DMS 273 treated with DMSO at 0.1 percent for 48 hours (cell line): Measurements from ENCODE around the gene GTF2I.
"Not testable (repeated sequence)": the region's sequence is repeated elsewhere in the genome, so short reads cannot be mapped to it uniquely, and the experiment has no call there.

Experiments used
- DNase-seq: peaks from one replicate; lab custom pipeline; 2025; lab: John Stamatoyannopoulos, UW

The GTF2I gene

GRCh38 chr7:74713567-74713966 lies 56.0 kb downstream of the GTF2I start:
- no peak for DNase-seq

GRCh38 chr7:74717889-74718288 lies 60.4 kb downstream of the GTF2I start:
- DNase-seq, result no peak

- no peak for DNase-seq
Measured at GRCh38 chr7:74718336-74718735, 60.8 kb downstream of the GTF2I start.

- DNase-seq, result no peak
Measured at GRCh38 chr7:74722153-74722552, 64.6 kb downstream of the GTF2I start.

GRCh38 chr7:74725840-74726239 lies 68.3 kb downstream of the GTF2I start:
- no peak for DNase-seq

GRCh38 chr7:74726309-74727101 lies 69.0 kb downstream of the GTF2I start:
- DNase-seq, result no peak

GRCh38 chr7:74728686-74729085 lies 71.2 kb downstream of the GTF2I start:
- not testable (repeated sequence) for DNase-seq

GRCh38 chr7:74730186-74730585 lies 72.7 kb downstream of the GTF2I start:
- DNase-seq, result not testable (repeated sequence)

GRCh38 chr7:74739974-74740703 lies 82.6 kb downstream of the GTF2I start:
- not testable (repeated sequence) for DNase-seq

GRCh38 chr7:74743936-74744557 lies 86.5 kb downstream of the GTF2I start:
- DNase-seq, result not testable (repeated sequence)

GRCh38 chr7:74753921-74754482 lies 96.5 kb downstream of the GTF2I start:
- DNase-seq, result not testable (repeated sequence)

- not testable (repeated sequence) for DNase-seq
Measured at GRCh38 chr7:74756673-74757072, 99.2 kb downstream of the GTF2I start.

GRCh38 chr7:74758268-74758667 lies 100.8 kb downstream of the GTF2I start:
- DNase-seq, result not testable (repeated sequence)

- not testable (repeated sequence) for DNase-seq
Measured at GRCh38 chr7:74758982-74759381, 101.5 kb downstream of the GTF2I start.

- not testable (repeated sequence) for DNase-seq
Measured at GRCh38 chr7:74765205-74765918, 107.8 kb downstream of the GTF2I start.

GRCh38 chr7:74766509-74766908 lies 109.0 kb downstream of the GTF2I start:
- DNase-seq, result not testable (repeated sequence)

- DNase-seq, result not testable (repeated sequence)
Measured at GRCh38 chr7:74766991-74767390, 109.5 kb downstream of the GTF2I start.

GRCh38 chr7:74770062-74770461 lies 112.5 kb downstream of the GTF2I start:
- DNase-seq, result not testable (repeated sequence)

- not testable (repeated sequence) for DNase-seq
Measured at GRCh38 chr7:74772093-74772492, 114.6 kb downstream of the GTF2I start.

- not testable (repeated sequence) for DNase-seq
Measured at GRCh38 chr7:74773760-74774750, 116.5 kb downstream of the GTF2I start, which contains the start of gene NCF1. Gene NCF1, plus strand, starts transcription at chr7:74774011. Its CDS starts 21 bp downstream, at chr7:74774032.
